B cell (primary cell): Measurements from ENCODE around the gene PRIMPOL.

Source experiments
- EZH2 ChIP-seq: IDR thresholded peaks from 2 replicates; pipeline ENCODE4 v1.6.1; 2012; ENCODE audit warnings: borderline replicate concordance, low read depth, mild to moderate bottlenecking, moderate library complexity, low read length; ENCODE audit not compliant: insufficient read depth, poor library complexity, severe bottlenecking
- TF ChIP-seq, protein P1 (sequence below): fragments of 200-600 bp; IDR thresholded peaks from one replicate; pipeline ENCODE4 v1.8.0; 2022; ENCODE audit warnings: antibody characterized with exemption, mild to moderate bottlenecking

DNA sequence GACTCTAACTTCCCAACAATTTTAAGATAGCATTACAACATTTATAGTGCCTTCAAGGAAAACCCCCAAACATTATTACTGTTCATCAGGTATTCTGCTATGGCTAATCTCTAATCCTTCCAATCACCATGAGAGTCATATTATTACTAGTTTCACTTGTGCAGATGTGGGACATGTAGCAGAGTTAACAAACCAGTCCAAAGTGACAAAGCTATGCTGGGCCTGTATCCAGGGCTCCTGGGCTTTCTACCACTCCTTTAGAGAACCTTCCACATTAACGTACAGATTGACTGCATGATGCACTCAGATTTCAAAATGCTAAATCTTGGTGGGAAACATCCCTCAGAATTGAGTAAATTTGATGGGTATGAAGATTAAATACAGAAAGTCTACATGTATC lies 16.7 kb upstream of the PRIMPOL start:
- TF ChIP-seq, protein P1, sequence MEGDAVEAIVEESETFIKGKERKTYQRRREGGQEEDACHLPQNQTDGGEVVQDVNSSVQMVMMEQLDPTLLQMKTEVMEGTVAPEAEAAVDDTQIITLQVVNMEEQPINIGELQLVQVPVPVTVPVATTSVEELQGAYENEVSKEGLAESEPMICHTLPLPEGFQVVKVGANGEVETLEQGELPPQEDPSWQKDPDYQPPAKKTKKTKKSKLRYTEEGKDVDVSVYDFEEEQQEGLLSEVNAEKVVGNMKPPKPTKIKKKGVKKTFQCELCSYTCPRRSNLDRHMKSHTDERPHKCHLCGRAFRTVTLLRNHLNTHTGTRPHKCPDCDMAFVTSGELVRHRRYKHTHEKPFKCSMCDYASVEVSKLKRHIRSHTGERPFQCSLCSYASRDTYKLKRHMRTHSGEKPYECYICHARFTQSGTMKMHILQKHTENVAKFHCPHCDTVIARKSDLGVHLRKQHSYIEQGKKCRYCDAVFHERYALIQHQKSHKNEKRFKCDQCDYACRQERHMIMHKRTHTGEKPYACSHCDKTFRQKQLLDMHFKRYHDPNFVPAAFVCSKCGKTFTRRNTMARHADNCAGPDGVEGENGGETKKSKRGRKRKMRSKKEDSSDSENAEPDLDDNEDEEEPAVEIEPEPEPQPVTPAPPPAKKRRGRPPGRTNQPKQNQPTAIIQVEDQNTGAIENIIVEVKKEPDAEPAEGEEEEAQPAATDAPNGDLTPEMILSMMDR = no peak
- no peak for TF ChIP-seq EZH2
